ENCODE measurements around the gene KRTAP1-3. TPM values are rescaled to one million over a fixed set of nuclear protein-coding genes. Genes with fewer than 3 reads are reported as not detected.

The KRTAP1-3 gene

GRCh38 chr17:40984226-40984625 is 50.4 kb downstream of the KRTAP1-3 start, which contains the start of gene KRT40:
TSS of gene KRT40 (minus strand) at chr17:40984326. CDS start at chr17:40984273, 53 bp downstream.
- Histone ChIP-seq H3K9ac (ENCODE audit: low read depth, low read length) (no peak within 1 kb of the TSS), H3K9me3 (replicated peaks; ENCODE audit: low read length) (no peaks in the 10 kb centered on the region), H3K4me3 (ENCODE audit: low read length) (no peak within 1 kb of the TSS), H3K4me2 (ENCODE audit: low read length) (no peak within 1 kb of the TSS), H3K36me3 (ENCODE audit: insufficient read depth, low read length) (no peaks in the 10 kb centered on the region), H3K27me3 (ENCODE audit: control insufficient read depth, insufficient read depth, low read length) (no peaks in the 10 kb centered on the region), H3K4me1 (ENCODE audit: control insufficient read depth, insufficient read depth, low read length) (peaks cover 8% of the 10 kb centered on the region)

Small RNA genes lying within 50 kb of the gene (small RNA-seq; reads per million reads assigned to genes)
- gene KRTAP3-4P: not detected

Measured in skeletal muscle satellite cell (primary cell).